ENCODE results near the gene NR1D1. TPM values are rescaled to one million over a fixed set of nuclear protein-coding genes. Genes with fewer than 3 reads are reported as not detected.

Gene NR1D1
- total and polyA plus RNA-seq, 2 of the 13 experiments (the other 11 are each of a cell fraction or from before 2014, with no cell fraction given): 2.1 to 2.7 TPM

DNA sequence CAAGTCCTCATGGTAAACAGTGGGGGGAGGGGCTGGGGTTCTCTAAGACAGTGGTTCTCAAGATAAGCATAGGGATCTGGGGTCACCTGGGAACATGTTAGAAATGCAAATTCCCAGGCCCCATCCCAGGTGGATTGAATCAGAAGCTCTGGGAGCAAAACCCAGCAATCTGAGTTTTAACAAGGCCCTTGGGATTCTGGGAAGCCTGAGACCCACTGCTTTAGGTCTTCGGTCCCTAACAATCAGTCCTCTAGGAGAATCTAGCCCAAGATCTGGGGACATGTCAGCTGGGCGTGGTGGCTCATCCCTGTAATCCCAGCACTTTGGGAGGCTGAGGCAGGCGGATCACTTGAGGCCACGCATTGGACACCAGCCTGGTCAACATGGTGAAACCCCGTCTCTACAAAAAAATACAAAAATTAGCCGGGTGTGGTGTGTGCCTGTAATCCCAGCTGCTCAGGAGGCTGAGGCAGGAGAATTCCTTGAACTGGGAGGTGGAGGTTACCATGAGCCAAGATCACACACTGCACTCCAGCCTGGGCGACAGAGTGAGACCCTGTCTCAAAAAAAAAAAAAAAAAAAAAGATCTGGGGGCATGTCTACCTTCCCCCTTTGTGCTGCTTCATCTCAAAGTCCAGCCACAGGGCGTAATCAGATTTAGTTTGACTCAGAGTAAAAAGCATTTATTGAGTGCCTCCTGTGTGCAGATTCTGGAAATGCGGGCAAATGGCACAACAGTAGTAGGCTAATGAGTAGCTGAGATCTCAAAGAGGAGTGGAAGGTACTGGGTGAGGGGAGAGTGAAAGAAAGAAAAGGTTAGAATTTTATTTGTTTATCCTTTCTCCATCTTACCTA, 8.8 kb upstream of the NR1D1 start (continued):
- TF ChIP-seq, protein P1, sequence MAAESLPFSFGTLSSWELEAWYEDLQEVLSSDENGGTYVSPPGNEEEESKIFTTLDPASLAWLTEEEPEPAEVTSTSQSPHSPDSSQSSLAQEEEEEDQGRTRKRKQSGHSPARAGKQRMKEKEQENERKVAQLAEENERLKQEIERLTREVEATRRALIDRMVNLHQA (CRISPR knock-in tag; IDR thresholded peaks at IDR 0.05): no peak
- TF ChIP-seq, protein P2, sequence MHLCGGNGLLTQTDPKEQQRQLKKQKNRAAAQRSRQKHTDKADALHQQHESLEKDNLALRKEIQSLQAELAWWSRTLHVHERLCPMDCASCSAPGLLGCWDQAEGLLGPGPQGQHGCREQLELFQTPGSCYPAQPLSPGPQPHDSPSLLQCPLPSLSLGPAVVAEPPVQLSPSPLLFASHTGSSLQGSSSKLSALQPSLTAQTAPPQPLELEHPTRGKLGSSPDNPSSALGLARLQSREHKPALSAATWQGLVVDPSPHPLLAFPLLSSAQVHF (CRISPR knock-in tag; IDR thresholded peaks at IDR 0.05): no peak
- TF ChIP-seq ZNF468 (CRISPR knock-in tag; IDR thresholded peaks at IDR 0.05) (no peak), NFKBIZ (CRISPR knock-in tag; IDR thresholded peaks at IDR 0.05) (no peak), FIP1L1 (IDR thresholded peaks at IDR 0.05; ENCODE audit: borderline replicate concordance, insufficient read depth, low read depth, low read length) (no peak), ONECUT2 (CRISPR knock-in tag; IDR thresholded peaks at IDR 0.05) (no peak), SUZ12 (IDR thresholded peaks at IDR 0.05; ENCODE audit: low read depth, low read length) (no peak), POGZ (CRISPR knock-in tag; IDR thresholded peaks at IDR 0.05) (no peak), EHMT2 (IDR thresholded peaks at IDR 0.05; ENCODE audit: borderline replicate concordance, low read depth, low read length) (no peak), MBD4 (IDR thresholded peaks at IDR 0.05; ENCODE audit: borderline replicate concordance, low read length) (no peak), KMT2A (CRISPR knock-in tag; IDR thresholded peaks at IDR 0.05) (no peak), ZZZ3 (CRISPR knock-in tag; IDR thresholded peaks at IDR 0.05; ENCODE audit: borderline replicate concordance) (0 out of 2 replicates have a peak, but pooled peaks have one; percentile 47), MTA3 (CRISPR knock-in tag; IDR thresholded peaks at IDR 0.05) (no peak), ZNF564 (CRISPR knock-in tag; IDR thresholded peaks at IDR 0.05) (no peak), BRCA1 (CRISPR knock-in tag; IDR thresholded peaks at IDR 0.05) (no peak), HNF4A (CRISPR knock-in tag; IDR thresholded peaks at IDR 0.05) (peak; percentile 24; the same call in 1 of the 2 replicates), RAD51 (IDR thresholded peaks at IDR 0.05; ENCODE audit: borderline replicate concordance) (no peak), JDP2 (CRISPR knock-in tag; IDR thresholded peaks at IDR 0.05; ENCODE audit: borderline replicate concordance) (no peak), ZNF350 (CRISPR knock-in tag; IDR thresholded peaks at IDR 0.05; ENCODE audit: borderline replicate concordance, low read depth) (no peak)
- TF ChIP-seq, protein P3, sequence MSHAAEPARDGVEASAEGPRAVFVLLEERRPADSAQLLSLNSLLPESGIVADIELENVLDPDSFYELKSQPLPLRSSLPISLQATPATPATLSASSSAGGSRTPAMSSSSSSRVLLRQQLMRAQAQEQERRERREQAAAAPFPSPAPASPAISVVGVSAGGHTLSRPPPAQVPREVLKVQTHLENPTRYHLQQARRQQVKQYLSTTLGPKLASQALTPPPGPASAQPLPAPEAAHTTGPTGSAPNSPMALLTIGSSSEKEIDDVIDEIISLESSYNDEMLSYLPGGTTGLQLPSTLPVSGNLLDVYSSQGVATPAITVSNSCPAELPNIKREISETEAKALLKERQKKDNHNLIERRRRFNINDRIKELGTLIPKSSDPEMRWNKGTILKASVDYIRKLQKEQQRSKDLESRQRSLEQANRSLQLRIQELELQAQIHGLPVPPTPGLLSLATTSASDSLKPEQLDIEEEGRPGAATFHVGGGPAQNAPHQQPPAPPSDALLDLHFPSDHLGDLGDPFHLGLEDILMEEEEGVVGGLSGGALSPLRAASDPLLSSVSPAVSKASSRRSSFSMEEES (CRISPR knock-in tag; IDR thresholded peaks at IDR 0.05): no peak
- TF ChIP-seq, protein P4, sequence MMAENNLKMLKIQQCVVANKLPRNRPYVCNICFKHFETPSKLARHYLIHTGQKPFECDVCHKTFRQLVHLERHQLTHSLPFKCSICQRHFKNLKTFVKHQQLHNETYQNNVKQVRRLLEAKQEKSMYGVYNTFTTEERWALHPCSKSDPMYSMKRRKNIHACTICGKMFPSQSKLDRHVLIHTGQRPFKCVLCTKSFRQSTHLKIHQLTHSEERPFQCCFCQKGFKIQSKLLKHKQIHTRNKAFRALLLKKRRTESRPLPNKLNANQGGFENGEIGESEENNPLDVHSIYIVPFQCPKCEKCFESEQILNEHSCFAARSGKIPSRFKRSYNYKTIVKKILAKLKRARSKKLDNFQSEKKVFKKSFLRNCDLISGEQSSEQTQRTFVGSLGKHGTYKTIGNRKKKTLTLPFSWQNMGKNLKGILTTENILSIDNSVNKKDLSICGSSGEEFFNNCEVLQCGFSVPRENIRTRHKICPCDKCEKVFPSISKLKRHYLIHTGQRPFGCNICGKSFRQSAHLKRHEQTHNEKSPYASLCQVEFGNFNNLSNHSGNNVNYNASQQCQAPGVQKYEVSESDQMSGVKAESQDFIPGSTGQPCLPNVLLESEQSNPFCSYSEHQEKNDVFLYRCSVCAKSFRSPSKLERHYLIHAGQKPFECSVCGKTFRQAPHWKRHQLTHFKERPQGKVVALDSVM (CRISPR knock-in tag; IDR thresholded peaks at IDR 0.05): no peak
- TF ChIP-seq, protein P5, sequence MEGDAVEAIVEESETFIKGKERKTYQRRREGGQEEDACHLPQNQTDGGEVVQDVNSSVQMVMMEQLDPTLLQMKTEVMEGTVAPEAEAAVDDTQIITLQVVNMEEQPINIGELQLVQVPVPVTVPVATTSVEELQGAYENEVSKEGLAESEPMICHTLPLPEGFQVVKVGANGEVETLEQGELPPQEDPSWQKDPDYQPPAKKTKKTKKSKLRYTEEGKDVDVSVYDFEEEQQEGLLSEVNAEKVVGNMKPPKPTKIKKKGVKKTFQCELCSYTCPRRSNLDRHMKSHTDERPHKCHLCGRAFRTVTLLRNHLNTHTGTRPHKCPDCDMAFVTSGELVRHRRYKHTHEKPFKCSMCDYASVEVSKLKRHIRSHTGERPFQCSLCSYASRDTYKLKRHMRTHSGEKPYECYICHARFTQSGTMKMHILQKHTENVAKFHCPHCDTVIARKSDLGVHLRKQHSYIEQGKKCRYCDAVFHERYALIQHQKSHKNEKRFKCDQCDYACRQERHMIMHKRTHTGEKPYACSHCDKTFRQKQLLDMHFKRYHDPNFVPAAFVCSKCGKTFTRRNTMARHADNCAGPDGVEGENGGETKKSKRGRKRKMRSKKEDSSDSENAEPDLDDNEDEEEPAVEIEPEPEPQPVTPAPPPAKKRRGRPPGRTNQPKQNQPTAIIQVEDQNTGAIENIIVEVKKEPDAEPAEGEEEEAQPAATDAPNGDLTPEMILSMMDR (CRISPR knock-in tag; IDR thresholded peaks at IDR 0.05): peak; percentile 35
